Breast epithelium (tissue), 4 donors: ENCODE measurements around the gene DFFB. TPM values are rescaled to one million over a fixed set of nuclear protein-coding genes. Genes with fewer than 3 reads are reported as not detected.

Source experiments
- DNase-seq, 2 donors: peaks; one replicate each; pipeline ENCODE4 v3.0.0-alpha.2; 2019; ENCODE audit warnings: low spot score in 2 of 2
- H3K27ac ChIP-seq, 2 donors: fragments of 200-600 bp; sonication (generic) in 1 of 2; one replicate each; pipeline ENCODE4 v1.5.1; 2016 to 2019; ENCODE audit warnings: mild to moderate bottlenecking in 1 of 2
- H3K27me3 ChIP-seq, 2 donors: fragments of 200-600 bp; sonication (generic) in 1 of 2; one replicate each; pipeline versions ENCODE4 v1.5.1 to v1.6.0; 2017 to 2019; ENCODE audit warnings: control low read depth in 1 of 2, mild to moderate bottlenecking in 1 of 2
- H3K36me3 ChIP-seq: fragments of 200-600 bp; one replicate; pipeline ENCODE4 v1.5.1; 2019
- H3K4me1 ChIP-seq, 2 donors: fragments of 200-600 bp; sonication (generic); one replicate each; pipeline ENCODE4 v1.5.1; 2016 to 2019; ENCODE audit warnings: control low read depth in 1 of 2
- H3K4me3 ChIP-seq, 3 donors: fragments of 200-600 bp; sonication (generic); 1 replicate in 2 of 3; 2 replicates in 1 of 3; pipeline ENCODE4 v1.5.1; 2016 to 2019; ENCODE audit warnings: mild to moderate bottlenecking in 3 of 3, moderate library complexity in 2 of 3
- H3K9me3 ChIP-seq, 2 donors: fragments of 200-600 bp; sonication (generic) in 1 of 2; one replicate each; pipeline ENCODE4 v1.5.1; 2016 to 2019; ENCODE audit warnings: control low read depth in 1 of 2
- CTCF ChIP-seq, 3 donors: fragments of 450-650 bp; IDR thresholded peaks; one replicate each; pipeline ENCODE4 v1.5.1; 2016 to 2017; ENCODE audit warnings: antibody characterized with exemption in 3 of 3, mild to moderate bottlenecking in 3 of 3, moderate library complexity in 3 of 3
- POLR2A ChIP-seq: fragments of 450-650 bp; IDR thresholded peaks from one replicate; pipeline ENCODE4 v1.6.1; 2016; ENCODE audit warnings: antibody characterized with exemption, mild to moderate bottlenecking, moderate library complexity
- POLR2AphosphoS5 ChIP-seq, 3 donors: sonication (generic); formaldehyde crosslinking; IDR thresholded peaks; one replicate each; pipeline ENCODE4 v1.6.1; 2017; ENCODE audit warnings: antibody characterized with exemption in 3 of 3
- intact Hi-C: fragments of 100-400 bp; cut with DNase I; formaldehyde crosslinking; loops from one replicate; pipeline ENCODE4 v1.15.1; 2023; ENCODE audit warnings: low total_unique reads
- total RNA-seq, 3 donors: library from RNA; depleted of rRNA; stranded (reverse); fragments of >200 nt; gene quantifications; one replicate each; pipeline ENCODE4 v1.1.0, GENCODE V29; 2016

Gene DFFB
- total RNA-seq, 3 donors from 2014 or later, result 9.1 to 14.4 (median 11.3) TPM

- Histone ChIP-seq H3K9me3 (peaks cover 12 to 16% of the 10 kb centered on the region in 2 donors), H3K4me1 (peaks cover 0 to 6% of the 10 kb centered on the region in 2 donors), H3K27me3 (no peaks in the 10 kb centered on the region), H3K36me3 (no peaks in the 10 kb centered on the region), H3K27ac (no peak overlapping the region), H3K4me3 (no peak overlapping the region)
- no peak for DNase-seq
- TF ChIP-seq POLR2AphosphoS5 (IDR thresholded peaks at IDR 0.05), result no peak
- no peak for TF ChIP-seq CTCF (IDR thresholded peaks at IDR 0.05)
- TF ChIP-seq POLR2A, result no peak
- intact Hi-C loops, result no loop called here
These were observed 44.8 kb downstream of the DFFB start for GRCh38 chr1:3902111-3902511.

- no peak overlapping the region for H3K4me3 ChIP-seq
- intact Hi-C loops, result no loop called here
- H3K36me3 ChIP-seq, result no peaks in the 10 kb centered on the region
- H3K9me3 ChIP-seq, result peaks cover 7 to 12% of the 10 kb centered on the region in 2 donors
- H3K27ac ChIP-seq, result no peak overlapping the region
- no peaks in the 10 kb centered on the region for H3K27me3 ChIP-seq
- no peak for TF ChIP-seq CTCF (IDR thresholded peaks at IDR 0.05)
- no peak for TF ChIP-seq POLR2AphosphoS5 (IDR thresholded peaks at IDR 0.05)
- no peak for TF ChIP-seq POLR2A
- H3K4me1 ChIP-seq, result peaks cover 0 to 6% of the 10 kb centered on the region in 2 donors
- DNase-seq, result no peak
These were observed 45.4 kb downstream of the DFFB start for GRCh38 chr1:3902571-3903091.

- intact Hi-C loops, result no loop called here
- H3K36me3 ChIP-seq, result no peaks in the 10 kb centered on the region
- no peaks in the 10 kb centered on the region for H3K27me3 ChIP-seq
- no peak overlapping the region for H3K27ac ChIP-seq
- H3K9me3 ChIP-seq, result peaks cover 0 to 5% of the 10 kb centered on the region in 2 donors
- DNase-seq, result no peak
- H3K4me3 ChIP-seq, result no peak overlapping the region
- TF ChIP-seq POLR2A (no peak), POLR2AphosphoS5 (IDR thresholded peaks at IDR 0.05) (no peak), CTCF (IDR thresholded peaks at IDR 0.05) (no peak)
- H3K4me1 ChIP-seq, result peaks cover 0 to 6% of the 10 kb centered on the region in 2 donors
These were observed 46.1 kb downstream of the DFFB start for GRCh38 chr1:3903141-3904005.

GRCh38 chr1:3904006-3904842, 46.9 kb downstream of the DFFB start:
- Histone ChIP-seq H3K4me3 (no peak overlapping the region), H3K4me1 (peaks cover 0 to 4% of the 10 kb centered on the region in 2 donors), H3K36me3 (no peaks in the 10 kb centered on the region), H3K27ac (no peak overlapping the region), H3K27me3 (no peaks in the 10 kb centered on the region), H3K9me3 (no peaks in the 10 kb centered on the region)
- no peak for DNase-seq
- intact Hi-C loops, result no loop called here
- TF ChIP-seq CTCF (IDR thresholded peaks at IDR 0.05) (no peak), POLR2A (no peak), POLR2AphosphoS5 (IDR thresholded peaks at IDR 0.05) (no peak)
